ENCODE measurements around the gene RXFP4.

DNA sequence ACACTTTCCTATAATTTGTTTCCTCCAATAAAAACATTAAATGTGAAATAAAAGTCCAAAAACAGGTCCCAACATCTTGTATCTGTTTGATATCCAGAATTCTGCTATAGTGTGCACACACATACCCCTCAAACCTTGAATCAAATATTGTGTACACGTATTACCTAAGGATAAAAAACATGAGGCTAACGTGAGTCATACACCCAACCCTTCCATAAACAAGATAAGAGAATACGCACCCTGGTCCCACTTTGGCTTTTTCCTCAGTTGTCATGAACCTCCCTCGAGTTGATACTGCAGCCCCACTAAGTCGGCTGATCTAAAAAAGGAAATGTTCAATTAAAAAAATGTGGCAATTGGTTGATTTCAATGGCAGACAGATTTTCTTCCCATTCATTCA, 12.4 kb upstream of the RXFP4 start:
- TF ChIP-seq, protein P1, sequence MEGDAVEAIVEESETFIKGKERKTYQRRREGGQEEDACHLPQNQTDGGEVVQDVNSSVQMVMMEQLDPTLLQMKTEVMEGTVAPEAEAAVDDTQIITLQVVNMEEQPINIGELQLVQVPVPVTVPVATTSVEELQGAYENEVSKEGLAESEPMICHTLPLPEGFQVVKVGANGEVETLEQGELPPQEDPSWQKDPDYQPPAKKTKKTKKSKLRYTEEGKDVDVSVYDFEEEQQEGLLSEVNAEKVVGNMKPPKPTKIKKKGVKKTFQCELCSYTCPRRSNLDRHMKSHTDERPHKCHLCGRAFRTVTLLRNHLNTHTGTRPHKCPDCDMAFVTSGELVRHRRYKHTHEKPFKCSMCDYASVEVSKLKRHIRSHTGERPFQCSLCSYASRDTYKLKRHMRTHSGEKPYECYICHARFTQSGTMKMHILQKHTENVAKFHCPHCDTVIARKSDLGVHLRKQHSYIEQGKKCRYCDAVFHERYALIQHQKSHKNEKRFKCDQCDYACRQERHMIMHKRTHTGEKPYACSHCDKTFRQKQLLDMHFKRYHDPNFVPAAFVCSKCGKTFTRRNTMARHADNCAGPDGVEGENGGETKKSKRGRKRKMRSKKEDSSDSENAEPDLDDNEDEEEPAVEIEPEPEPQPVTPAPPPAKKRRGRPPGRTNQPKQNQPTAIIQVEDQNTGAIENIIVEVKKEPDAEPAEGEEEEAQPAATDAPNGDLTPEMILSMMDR (IDR thresholded peaks at IDR 0.05): no peak
- no peak for TF ChIP-seq POLR2A (IDR thresholded peaks at IDR 0.05)
